Measurements from ENCODE around the gene DUS1L. TPM values are rescaled to one million over a fixed set of nuclear protein-coding genes. Genes with fewer than 3 reads are reported as not detected.
A peak's percentile ranks its signal among the peaks of the same experiment; 100 is the strongest.

The DUS1L gene
- total RNA-seq (2014; rRNA removed; shearing (Covaris generic)): 140 and 144 TPM in 2 replicates

DNA sequence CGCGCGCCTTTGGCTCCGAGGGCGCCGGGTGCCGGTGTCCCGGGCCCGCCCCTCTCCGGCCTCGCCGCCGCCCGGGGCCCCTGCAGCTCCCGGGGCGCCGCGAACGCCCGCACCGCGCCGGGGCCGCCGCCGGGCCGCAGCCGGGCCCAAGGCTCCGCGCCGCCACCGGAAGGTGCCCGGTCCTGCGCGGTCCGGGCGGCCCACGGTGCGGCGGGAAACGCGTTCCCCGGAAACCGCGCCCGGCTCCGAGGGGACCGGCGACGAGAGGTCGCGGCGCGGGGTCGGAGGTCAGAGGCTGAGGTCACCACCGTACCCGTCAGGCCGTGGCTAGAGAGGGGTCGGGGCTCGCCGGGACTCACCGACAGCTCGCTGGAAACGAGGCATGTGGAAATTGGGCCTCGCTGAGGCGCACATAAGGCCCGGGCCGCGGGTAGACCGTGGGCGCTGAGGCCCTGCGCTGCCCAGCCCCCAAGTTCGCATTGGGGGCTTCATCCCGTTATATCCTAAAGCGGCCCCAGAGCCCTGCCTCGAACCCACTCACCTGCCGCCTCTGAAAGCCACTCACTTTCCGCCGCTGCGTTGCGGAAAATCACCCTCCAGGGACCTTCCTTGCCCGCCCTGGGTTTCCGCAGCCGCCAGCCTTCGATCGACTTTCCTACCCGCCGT lies at the start of gene DUS1L:
Gene DUS1L, minus strand, starts transcription at position 167 of the 666 bp plus-strand sequence. CDS start 745 bp downstream, outside the sequence.
- peak; percentile 38 for DNase-seq (ENCODE audit: low spot score)
- in situ Hi-C loops (cut with HindIII; ENCODE audit: low sequenced_read_pairs): no loop called here

DNA sequence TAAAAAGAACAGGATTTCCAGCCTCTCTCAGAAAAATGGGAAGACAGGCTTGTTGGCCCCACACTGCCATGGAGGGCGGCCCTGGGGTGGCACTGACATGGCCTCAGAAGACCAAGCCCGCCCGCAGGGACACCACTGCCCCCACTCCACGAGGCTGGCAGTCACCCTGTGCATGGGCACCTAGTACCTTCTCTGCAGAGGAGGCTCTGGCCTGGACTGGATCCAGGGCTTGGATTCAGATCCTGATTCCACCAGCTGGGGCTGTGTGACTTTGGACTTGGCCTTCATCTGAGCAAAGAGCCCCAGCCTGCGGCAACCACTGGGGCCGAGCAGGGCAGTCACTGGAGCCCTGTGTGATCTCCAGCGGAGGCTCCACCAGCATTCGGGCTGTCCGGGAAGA lies 49.3 kb upstream of the DUS1L start:
- no peak for DNase-seq (ENCODE audit: low spot score)
- in situ Hi-C loops (cut with HindIII; ENCODE audit: low sequenced_read_pairs): no loop called here

DNA sequence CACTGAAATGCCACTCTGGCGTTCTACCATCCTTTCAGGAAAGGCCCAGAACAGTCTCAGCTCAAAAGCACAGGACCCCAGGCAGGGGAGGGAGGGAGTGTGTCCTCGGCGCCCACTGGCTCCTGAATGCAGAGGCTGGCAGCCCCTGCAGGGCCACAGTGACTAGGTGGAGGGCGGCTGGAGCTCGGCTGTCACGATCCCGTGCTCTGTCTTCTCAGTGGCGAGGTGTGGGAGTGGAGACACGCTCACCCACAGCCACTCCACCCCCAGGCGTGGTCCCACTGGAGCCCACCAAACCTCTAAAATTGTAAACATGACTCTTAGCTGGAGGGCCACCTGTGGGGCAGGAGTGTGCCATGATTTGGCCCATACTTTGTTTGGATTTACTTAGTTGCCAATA lies 48.8 kb upstream of the DUS1L start:
- DNase-seq (ENCODE audit: low spot score): no peak
- in situ Hi-C loops (cut with HindIII; ENCODE audit: low sequenced_read_pairs): no loop called here

DNA sequence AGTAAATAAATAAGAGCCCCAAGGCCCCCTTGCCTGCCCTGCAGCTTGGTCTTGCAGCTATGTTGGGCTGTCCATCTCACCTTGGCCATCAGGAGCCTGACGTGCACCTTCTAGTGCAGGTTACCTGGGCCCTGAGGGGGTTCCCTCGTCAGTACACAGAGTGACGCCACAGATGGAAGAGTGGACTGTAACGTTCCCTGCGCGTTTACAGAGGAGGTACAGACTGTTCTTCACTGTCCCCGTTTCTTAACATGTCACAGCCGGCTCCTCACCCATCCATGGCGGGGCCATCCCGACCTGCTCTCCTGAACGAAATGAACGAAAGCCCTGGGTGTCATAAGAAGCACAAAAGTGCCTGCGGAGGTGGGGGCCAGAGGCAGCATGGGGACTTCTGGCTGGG lies 48.3 kb upstream of the DUS1L start:
- in situ Hi-C loops (cut with HindIII; ENCODE audit: low sequenced_read_pairs): no loop called here
- DNase-seq (ENCODE audit: low spot score): no peak

DNA sequence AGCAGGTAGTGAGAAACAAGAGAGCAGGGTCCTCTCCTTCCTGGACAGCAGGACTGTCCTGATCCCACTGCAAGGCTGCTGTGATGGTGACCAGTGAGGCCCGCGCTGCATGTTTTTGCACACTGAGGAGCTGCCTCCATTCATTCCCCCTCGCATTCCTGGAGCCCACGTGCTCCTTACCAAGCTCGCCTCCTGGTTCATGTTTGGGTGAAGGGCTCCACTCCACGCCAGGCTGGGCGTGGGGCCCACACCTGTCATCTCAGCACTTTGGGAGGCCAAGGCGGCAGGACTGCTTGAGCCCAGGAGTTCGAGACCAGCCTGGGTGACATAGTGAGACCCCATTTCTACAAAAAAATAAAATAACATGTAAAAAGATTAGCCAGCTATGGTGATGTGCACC lies 47.8 kb upstream of the DUS1L start:
- DNase-seq (ENCODE audit: low spot score): no peak
- in situ Hi-C loops (cut with HindIII; ENCODE audit: low sequenced_read_pairs): no loop called here

DNA sequence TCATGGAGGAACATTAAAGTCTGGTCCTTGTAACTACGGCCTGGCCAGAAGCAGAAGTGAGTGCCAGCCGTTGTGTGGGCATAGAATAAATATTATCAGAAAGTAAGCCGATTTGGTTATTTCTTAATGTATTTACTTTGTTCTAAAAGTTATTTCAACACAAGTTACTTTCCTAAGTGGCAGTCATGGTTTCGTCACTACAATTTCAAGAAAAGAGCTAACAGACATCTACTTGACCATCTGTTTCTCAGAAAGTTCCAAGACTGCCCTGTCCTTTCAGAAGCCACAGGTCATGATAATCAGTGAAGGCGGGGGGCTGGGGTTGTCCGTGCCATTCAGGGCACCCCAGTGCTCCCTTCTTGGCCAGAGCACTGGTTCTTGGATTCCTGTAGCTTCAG lies 47.3 kb upstream of the DUS1L start:
- DNase-seq (ENCODE audit: low spot score): no peak
- in situ Hi-C loops (cut with HindIII; ENCODE audit: low sequenced_read_pairs): no loop called here

DNA sequence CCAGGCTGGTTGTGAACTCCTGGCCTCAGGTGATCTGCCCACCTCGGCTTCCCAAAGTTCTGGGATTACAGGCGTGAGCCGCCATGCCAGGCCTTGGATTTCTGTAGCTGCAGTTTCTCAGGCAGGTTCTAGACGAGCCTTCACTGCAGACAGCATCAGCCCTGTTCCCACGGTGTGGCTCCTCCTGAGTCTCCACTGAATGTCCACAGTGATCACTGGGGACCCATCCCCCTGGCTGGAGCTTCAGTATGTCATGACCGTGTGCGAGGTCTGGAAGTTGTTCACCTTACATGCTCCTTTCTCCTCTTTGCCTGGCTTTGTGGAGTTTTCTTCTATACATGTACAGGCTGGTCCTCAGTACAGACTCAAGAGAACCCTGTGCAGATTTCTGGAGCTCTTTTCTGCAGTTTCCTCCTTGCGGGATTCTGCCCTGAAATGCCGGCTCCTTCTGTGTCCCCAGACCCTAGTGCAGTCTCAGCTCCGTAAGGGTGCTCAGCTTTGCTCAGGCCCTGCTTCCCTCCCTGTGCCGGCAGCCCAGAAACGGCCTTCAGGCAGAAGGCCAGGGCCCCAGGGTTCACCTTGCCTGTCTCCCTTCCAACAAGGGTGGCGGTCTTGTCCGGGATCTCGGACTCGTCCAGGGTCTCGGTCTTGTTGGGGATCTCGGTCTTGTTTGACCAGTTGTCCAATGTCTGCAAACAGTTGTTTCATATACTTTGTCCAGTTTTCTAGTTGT lies 46.7 kb upstream of the DUS1L start:
- in situ Hi-C loops (cut with HindIII; ENCODE audit: low sequenced_read_pairs): no loop called here
- no peak for DNase-seq (ENCODE audit: low spot score)

DNA sequence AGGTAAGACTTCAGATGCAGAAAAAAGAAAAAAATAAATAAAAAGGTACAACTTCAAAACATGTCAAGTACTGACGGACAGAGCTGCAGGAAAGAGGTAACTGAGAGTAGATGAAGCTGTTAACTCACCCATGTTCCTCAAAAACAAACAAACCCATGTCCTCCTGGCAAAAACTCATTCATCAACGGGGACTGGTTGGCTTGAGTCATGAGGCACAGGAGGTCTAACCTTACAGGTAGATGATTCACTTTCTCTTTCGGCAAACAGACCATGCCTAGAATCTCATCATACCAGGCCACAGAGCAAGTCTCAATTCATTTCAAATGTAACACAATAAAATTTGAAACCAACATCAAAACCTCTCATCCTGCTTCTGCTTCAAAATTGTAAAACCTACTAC lies 44.7 kb upstream of the DUS1L start:
- no peak for DNase-seq (ENCODE audit: low spot score)
- in situ Hi-C loops (cut with HindIII; ENCODE audit: low sequenced_read_pairs): no loop called here

DNA sequence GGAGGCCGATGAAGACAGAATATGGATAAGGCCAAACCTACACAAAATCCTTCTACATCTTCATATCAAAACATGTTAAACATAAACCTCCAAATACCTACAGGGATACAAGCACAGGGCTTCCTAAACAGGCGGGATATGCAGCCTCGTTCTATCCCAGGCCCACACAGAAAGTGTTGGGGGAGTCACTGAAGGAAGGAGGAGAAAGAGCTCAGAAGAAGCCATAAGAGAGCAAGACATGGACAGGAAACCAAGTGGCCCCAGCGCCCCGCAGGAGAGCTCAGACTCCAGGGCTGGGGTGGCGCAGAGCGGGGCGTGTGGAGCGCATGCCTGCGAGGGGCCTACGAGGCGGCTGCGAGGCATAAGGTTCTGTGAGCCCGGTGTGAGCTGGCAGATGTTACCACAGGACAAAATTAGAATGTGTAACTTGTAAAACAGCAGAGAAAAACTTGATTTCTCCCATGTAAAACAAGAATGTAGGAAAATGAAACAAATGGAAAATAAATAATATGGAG lies 43.4 kb upstream of the DUS1L start:
- in situ Hi-C loops (cut with HindIII; ENCODE audit: low sequenced_read_pairs): no loop called here
- DNase-seq (ENCODE audit: low spot score): no peak

DNA sequence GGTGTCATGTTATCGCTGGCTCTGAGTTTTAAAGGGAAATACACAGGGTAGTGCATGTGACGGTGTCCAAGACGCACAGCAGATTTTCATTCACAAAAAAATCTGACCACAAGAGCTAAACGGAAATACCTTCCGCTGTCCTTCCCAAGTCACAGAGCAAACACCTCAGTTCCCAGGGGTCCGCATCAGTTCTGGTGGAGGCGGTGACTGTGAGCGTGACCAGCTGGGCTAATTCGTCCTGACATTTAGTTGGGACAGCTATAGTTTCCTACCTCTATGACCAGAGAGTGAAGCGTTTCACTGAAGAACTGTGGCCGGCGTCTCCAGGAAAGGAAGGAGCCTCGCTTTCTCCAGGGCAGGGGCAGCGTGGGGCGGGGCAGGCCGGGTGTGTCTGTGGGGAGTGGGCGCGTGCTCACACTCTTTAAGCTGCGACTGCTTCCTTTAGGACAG lies 42.9 kb upstream of the DUS1L start:
- in situ Hi-C loops (cut with HindIII; ENCODE audit: low sequenced_read_pairs): no loop called here
- no peak for DNase-seq (ENCODE audit: low spot score)

DNA sequence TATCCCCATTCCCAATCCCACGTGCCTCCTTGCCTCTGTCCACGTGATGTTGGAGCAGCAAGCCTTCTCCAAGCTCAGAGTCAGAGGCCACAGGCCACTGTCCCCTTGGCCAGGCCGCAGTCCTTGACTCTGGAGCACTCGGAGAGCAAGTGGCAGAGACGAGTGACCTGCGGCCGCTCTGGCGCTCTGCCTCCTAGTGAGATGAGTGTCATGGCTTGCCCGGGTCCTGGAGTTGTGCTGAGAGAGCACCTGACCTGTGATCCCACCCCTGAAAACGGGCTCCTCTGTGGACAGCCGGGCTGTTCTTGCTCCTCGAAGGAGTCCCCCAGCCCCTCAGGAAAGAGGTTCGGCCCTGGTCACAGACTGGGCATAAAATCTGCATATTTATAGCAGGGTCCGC lies 42.4 kb upstream of the DUS1L start:
- no peak for DNase-seq (ENCODE audit: low spot score)
- in situ Hi-C loops (cut with HindIII; ENCODE audit: low sequenced_read_pairs): no loop called here

DNA sequence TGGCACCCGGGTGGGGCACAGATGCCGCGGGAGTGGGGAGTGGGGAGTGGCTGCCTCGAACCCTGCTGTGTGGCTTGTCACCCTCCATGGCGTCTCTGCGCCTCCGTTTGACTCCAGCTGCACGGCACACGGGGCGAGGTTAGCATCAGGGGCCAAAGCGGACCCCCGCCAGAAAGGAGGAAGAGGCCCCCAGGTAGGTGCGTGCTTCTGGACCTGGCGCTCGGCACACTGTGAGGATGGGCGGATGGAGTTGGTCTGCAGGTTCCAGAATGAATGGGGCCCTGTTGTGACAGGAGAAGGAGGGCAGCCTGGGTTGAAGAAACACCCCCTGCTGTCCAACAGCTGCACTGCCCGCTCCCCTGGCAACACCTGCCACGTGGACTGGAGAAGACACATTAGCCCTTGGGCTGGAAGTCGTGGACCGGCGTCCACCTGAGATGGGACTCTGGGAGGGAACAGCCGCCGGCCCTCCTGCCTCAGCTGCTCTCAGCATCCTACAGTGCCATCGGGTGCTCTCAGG lies 41.8 kb upstream of the DUS1L start:
- in situ Hi-C loops (cut with HindIII; ENCODE audit: low sequenced_read_pairs): no loop called here
- no peak for DNase-seq (ENCODE audit: low spot score)

DNA sequence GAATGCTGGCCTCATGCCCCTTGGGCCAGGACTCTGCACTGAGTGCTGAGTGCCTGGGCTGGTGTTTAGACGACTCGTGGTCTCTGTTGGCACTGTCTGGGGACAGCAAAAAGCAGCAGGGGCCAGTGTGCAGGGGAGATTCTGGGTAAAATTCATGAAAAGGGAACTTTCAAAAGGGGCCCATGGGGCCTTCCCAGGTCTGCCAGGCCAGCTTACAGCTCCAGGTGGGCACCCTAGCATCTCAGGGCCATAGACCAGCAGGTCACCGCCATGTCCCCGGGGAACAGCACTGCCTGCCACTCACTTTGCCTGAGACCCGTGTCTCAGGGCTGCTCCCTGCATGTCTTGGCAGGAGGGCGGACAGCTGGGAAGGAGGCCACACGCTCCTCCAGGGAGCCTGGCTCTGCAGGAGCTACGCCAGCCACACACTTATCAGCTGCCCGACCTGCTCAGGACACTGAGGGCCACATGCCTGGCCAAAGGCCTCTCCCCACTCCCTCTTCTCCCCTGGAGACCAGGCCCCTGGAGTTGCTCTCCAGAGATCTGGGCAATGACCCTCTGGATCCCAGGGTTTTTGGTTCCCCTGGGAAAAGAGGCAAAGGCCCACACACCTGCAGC lies 41.2 kb upstream of the DUS1L start:
- DNase-seq (ENCODE audit: low spot score): no peak
- in situ Hi-C loops (cut with HindIII; ENCODE audit: low sequenced_read_pairs): no loop called here

DNA sequence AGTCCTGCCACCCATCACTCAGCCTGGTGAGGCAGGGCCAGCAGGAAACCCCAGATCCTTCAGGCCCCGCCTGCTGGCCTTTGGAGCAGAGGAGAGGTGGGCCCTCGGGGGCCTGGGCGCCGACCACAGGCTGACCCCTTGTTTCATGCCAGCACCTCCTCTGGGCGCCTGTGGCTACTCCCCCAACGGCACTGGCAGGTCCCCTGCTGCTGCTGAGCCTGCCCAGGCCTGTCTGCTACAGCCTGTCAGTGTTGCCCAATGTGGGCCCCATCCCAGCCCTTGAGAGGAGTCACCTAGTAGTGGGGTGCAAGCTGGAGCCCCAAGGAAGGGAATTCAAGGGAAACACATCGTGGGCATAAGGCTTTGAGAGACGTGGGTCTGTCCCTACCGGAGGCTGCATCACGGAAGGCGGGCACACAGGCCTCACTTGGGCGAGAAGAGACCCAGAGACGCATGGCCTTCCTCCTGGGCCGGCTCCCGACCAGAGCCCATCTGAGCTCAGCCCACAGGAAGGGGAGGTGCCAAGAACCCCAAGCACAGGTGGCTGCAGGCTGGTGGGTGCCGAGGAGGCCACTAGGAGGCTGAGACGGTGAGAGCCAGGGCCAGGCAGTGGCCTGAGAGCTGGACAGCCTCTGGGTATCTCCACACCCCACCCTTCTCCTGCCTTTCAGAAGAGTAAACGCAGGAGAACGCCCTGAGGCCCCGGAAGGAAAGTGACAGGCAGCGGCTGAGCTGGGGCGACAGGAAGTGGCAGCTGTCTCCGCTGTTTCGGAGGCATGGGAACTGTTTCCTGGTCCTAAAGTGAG lies 40.5 kb upstream of the DUS1L start:
- in situ Hi-C loops (cut with HindIII; ENCODE audit: low sequenced_read_pairs): no loop called here
- DNase-seq (ENCODE audit: low spot score): peak; percentile 57

DNA sequence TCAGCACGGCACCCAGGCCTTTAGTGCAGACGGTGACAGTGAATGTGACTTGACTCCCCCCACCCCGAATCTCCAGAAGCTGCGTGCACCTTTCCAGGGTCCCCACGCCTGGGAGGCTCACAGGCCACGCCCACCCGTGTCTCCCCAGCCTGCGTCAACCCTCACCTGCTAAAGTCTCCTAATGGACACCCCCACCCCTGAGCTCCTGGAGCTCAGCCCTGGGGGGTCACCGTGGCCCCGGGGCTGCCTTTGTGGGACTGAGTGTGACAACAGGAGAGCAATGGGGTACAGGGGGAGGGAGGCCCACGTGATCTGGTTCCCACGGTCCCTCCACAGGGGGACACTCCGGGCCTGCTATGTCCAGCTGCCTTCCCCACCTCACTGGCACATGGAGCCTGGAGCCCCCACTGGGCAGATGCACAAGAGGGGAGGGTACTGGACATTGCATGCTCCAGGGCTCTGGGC lies 39.8 kb upstream of the DUS1L start:
- in situ Hi-C loops (cut with HindIII; ENCODE audit: low sequenced_read_pairs): no loop called here

DNA sequence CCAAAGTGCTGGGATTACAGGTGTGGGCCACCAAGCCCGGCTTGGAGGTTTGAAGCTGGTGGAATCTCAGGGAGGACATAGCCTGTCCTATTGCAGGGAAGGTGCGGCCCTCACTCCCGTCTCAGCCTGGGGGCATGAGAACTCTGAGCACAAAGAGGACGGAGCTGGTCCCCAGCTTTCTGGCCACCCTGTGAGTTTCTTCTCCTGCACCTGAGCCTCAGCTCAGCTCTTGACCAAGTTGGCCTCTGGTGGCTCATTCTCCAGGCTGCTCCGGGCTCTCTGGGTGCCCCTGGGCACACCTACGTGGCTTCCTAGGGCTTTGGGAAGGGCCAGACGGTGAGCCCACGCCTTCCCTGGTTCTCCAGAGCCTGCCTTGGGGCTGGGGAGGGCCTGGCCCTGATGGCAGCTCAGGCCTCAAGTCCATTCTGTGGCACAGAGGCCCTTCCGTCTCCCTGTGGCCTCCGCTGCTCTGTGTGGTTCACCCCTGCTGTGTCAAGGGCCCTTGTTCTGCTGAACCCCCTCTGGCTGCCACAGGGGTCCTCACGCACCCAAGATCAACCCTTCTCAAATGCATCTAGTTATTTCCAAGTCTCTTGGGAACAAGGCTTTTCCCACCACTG lies 39.3 kb upstream of the DUS1L start:
- no peak for DNase-seq (ENCODE audit: low spot score)
- in situ Hi-C loops (cut with HindIII; ENCODE audit: low sequenced_read_pairs): no loop called here

More for the DNA sequence above, 39.8 kb upstream of the DUS1L start:
- DNase-seq (ENCODE audit: low spot score): no peak

DNA sequence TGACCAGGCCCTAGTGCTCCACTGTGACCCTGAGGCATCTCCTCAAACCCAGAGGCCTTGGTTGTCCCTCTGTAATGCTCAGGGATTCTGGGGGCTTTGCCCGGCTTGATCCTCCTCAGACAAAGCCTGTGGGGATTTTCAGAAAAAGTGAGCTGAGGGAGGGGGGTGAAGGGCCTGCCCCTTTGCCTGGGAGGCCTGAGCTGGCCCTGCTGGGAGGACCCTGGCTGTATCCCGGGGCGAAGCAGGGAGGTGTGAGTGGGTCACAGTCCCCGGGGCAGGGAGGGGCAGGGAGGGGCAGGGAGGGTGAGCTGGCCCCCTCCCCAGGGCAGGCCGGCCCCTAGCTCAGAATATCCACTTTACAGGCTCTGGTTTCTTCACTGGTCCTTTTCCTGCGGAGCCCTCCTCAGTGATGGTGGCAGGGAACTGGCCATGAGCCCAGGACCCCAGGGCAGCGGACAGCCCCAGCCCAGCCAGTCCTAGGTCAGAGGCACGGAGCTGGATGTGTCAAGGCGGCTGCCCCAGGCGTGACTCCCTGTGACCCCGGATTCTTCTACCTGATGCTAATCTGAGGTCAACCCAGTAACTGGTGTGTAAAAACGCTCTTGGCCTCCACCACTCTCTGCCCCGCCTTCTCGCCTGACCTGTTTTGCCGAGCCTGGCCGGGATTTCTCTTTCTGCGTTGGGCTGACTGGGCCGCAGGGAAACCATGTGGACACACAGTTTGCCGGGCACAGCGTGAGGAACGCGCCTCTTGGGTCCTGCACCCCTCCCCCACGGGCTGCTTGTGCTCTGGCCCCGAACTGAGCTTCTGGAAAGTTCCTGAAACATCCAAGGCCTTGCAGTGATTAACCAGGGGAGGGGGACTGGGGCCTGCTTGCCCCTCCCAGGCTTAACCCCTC lies 38.2 kb upstream of the DUS1L start:
- DNase-seq (ENCODE audit: low spot score): peak; percentile 85
- in situ Hi-C loops (cut with HindIII; ENCODE audit: low sequenced_read_pairs): no loop called here

Data from G401 (cell line).